Keratinocyte (primary cell): ENCODE results near the gene NAA11. TPM values are rescaled to one million over a fixed set of nuclear protein-coding genes. Genes with fewer than 3 reads are reported as not detected.

Experiments used
- DNase-seq: peaks from one replicate; pipeline ENCODE4 v3.0.0-alpha.2; 2011; ENCODE audit warnings: low read depth, missing footprints, low spot score
- FAIRE-seq: peaks from 2 replicates; lab custom pipeline; 2011; peaks lifted over from hg19 to GRCh38; lab: Jason Lieb, UNC
- H2AFZ ChIP-seq: 2 replicates; pipeline ENCODE4 v1.6.0; 2012; ENCODE audit warnings: low read length, control low read depth, inconsistent platforms; ENCODE audit not compliant: control insufficient read depth
- H3K27ac ChIP-seq: 2 replicates; pipeline ENCODE4 v1.5.1; 2011; ENCODE audit warnings: low read length; ENCODE audit not compliant: control insufficient read depth, insufficient read depth
- H3K27me3 ChIP-seq: 3 replicates; pipeline ENCODE4 v1.6.0; 2011; ENCODE audit warnings: low read length; ENCODE audit not compliant: control insufficient read depth, insufficient read depth; ENCODE audit errors: extremely low read depth
- H3K36me3 ChIP-seq, 2 experiments: 2 replicates in 1 of 2; 3 replicates in 1 of 2; pipeline ENCODE4 v1.5.1; 2011; ENCODE audit warnings: low read length in 2 of 2, mild to moderate bottlenecking in 1 of 2; ENCODE audit not compliant: control insufficient read depth in 2 of 2, insufficient read depth in 2 of 2; ENCODE audit errors: extremely low read depth in 1 of 2
- H3K4me1 ChIP-seq: 3 replicates; pipeline ENCODE4 v1.5.1; 2011; ENCODE audit warnings: low read length; ENCODE audit not compliant: control insufficient read depth, insufficient read depth; ENCODE audit errors: extremely low read depth
- H3K4me2 ChIP-seq: 3 replicates; pipeline ENCODE4 v1.6.0; 2011; ENCODE audit warnings: low read depth, low read length; ENCODE audit not compliant: control insufficient read depth, insufficient read depth; ENCODE audit errors: extremely low read depth
- H3K4me3 ChIP-seq, 3 experiments: fragments of 200-600 bp in 1 of 3; sonication (generic) in 1 of 3; 2 replicates in 2 of 3; 3 replicates in 1 of 3; pipeline ENCODE4 v1.5.1; 2011 to 2016; ENCODE audit warnings: low read length in 3 of 3, mild to moderate bottlenecking in 3 of 3, control low read depth in 2 of 3, inconsistent platforms in 1 of 3, low read depth in 1 of 3, mixed read lengths in 1 of 3, mixed run types in 1 of 3, moderate library complexity in 1 of 3; ENCODE audit not compliant: control insufficient read depth in 2 of 3, insufficient read depth in 2 of 3; ENCODE audit errors: extremely low read depth in 1 of 3
- H3K79me2 ChIP-seq: 2 replicates; pipeline ENCODE4 v1.6.0; 2012; ENCODE audit warnings: low read length; ENCODE audit not compliant: control insufficient read depth, insufficient read depth
- H3K9ac ChIP-seq: 3 replicates; pipeline ENCODE4 v1.6.0; 2011; ENCODE audit warnings: low read length; ENCODE audit not compliant: control insufficient read depth, insufficient read depth; ENCODE audit errors: extremely low read depth
- H3K9me1 ChIP-seq: 3 replicates; pipeline ENCODE4 v1.6.0; 2011; ENCODE audit warnings: low read length; ENCODE audit not compliant: control insufficient read depth, insufficient read depth; ENCODE audit errors: extremely low read depth
- H3K9me3 ChIP-seq: 2 replicates; pipeline ENCODE4 v1.5.1; 2012; ENCODE audit warnings: low read depth, low read length; ENCODE audit not compliant: control insufficient read depth
- H4K20me1 ChIP-seq: 3 replicates; pipeline ENCODE4 v1.6.0; 2011; ENCODE audit warnings: low read length; ENCODE audit not compliant: control insufficient read depth, insufficient read depth; ENCODE audit errors: extremely low read depth
- EZH2 ChIP-seq: IDR thresholded peaks from one replicate; pipeline ENCODE4 v1.6.1; 2012; ENCODE audit warnings: inconsistent platforms, mild to moderate bottlenecking, low read length, moderate library complexity
- dilution Hi-C: fragments of 300-500 bp; cut with MboI; formaldehyde crosslinking; loops from one replicate; pipeline ENCODE4 v1.7.0; 2020; ENCODE audit warnings: low sequenced_read_pairs; ENCODE audit not compliant: extremely low pct_ligation_motif_present
- polyA plus RNA-seq, 5 experiments: library from polyadenylated mRNA; depleted of rRNA in 3 of 5; stranded (reverse) in 3 of 5; stranded (forward) in 1 of 5; unstranded in 1 of 5; fragments of >200 nt; gene quantifications; 1 replicate in 1 of 5; 2 replicates in 3 of 5; 3 replicates in 1 of 5; pipeline versions ENCODE4 v1.2.1 to v1.2.3, GENCODE V29; 2011 to 2012; ENCODE audit warnings: missing spikeins in 2 of 5, low read depth in 1 of 5, low replicate concordance in 1 of 5
- TF ChIP-seq, protein P1 (sequence below), 3 experiments: IDR thresholded peaks in 1 of 3; conservative IDR thresholded peaks in 1 of 3; optimal IDR thresholded peaks in 1 of 3; 2 replicates in 2 of 3; 3 replicates in 1 of 3; pipeline versions ENCODE3 to v1.5.1; 2011; ENCODE audit warnings: low read length in 3 of 3, mild to moderate bottlenecking in 3 of 3, moderate library complexity in 2 of 3, control low read depth in 1 of 3, inconsistent platforms in 1 of 3; ENCODE audit not compliant: insufficient read depth in 2 of 3; ENCODE audit errors: extremely low read depth in 1 of 3

Gene NAA11
- polyA plus RNA-seq, 1 donor (not counting 4 experiments of a cell fraction or from before 2014, with no cell fraction given): not detected

DNA sequence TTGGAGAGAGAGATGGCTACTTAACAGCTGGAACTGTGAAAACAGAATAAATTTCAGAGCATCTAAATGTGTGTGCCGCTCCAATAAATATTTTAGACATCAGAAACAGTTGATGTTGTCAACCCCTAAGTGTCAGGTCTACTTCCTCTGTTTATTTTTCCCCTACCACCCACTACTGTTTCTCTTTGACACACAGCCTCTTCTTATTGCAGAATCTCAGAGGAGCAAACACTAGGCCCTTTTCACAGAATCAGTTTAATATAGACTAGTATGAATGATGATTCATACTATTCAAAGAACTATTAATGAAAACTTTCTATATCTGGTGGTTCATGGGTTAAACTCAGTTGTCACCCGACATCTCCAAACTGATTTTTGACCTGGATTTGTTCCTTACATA, 33.9 kb downstream of the NAA11 start:
- no peaks in the 10 kb centered on the region for H3K4me1 ChIP-seq
- TF ChIP-seq, protein P1, sequence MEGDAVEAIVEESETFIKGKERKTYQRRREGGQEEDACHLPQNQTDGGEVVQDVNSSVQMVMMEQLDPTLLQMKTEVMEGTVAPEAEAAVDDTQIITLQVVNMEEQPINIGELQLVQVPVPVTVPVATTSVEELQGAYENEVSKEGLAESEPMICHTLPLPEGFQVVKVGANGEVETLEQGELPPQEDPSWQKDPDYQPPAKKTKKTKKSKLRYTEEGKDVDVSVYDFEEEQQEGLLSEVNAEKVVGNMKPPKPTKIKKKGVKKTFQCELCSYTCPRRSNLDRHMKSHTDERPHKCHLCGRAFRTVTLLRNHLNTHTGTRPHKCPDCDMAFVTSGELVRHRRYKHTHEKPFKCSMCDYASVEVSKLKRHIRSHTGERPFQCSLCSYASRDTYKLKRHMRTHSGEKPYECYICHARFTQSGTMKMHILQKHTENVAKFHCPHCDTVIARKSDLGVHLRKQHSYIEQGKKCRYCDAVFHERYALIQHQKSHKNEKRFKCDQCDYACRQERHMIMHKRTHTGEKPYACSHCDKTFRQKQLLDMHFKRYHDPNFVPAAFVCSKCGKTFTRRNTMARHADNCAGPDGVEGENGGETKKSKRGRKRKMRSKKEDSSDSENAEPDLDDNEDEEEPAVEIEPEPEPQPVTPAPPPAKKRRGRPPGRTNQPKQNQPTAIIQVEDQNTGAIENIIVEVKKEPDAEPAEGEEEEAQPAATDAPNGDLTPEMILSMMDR (optimal IDR thresholded peaks at IDR 0.05 in 1 of 3, IDR thresholded peaks at IDR 0.05 in 1 of 3, conservative IDR thresholded peaks at IDR 0.05 in 1 of 3; ENCODE audit: extremely low read depth in 1 of 3, insufficient read depth in 2 of 3, low read length in 3 of 3): no peak
- no peak for TF ChIP-seq EZH2
- no peak overlapping the region for H3K9ac ChIP-seq
- H3K27ac ChIP-seq: no peak overlapping the region
- FAIRE-seq (no peak), DNase-seq (no peak)
- no peaks in the 10 kb centered on the region for H3K79me2 ChIP-seq
- H3K36me3 ChIP-seq: no peaks in the 10 kb centered on the region
- dilution Hi-C loops: no loop called here
- H3K4me2 ChIP-seq: no peak overlapping the region
- no peak overlapping the region for H2AFZ ChIP-seq
- no peaks in the 10 kb centered on the region for H3K27me3 ChIP-seq
- H4K20me1 ChIP-seq: no peaks in the 10 kb centered on the region
- H3K9me1 ChIP-seq: no peaks in the 10 kb centered on the region
- no peaks in the 10 kb centered on the region for H3K9me3 ChIP-seq
- H3K4me3 ChIP-seq: no peak overlapping the region

GRCh38 chr4:79290376-79290775, 35.5 kb downstream of the NAA11 start:
- DNase-seq (no peak), FAIRE-seq (no peak)
- H3K4me2 ChIP-seq: no peak overlapping the region
- TF ChIP-seq, protein P1 (optimal IDR thresholded peaks at IDR 0.05 in 1 of 3, IDR thresholded peaks at IDR 0.05 in 1 of 3, conservative IDR thresholded peaks at IDR 0.05 in 1 of 3; ENCODE audit: extremely low read depth in 1 of 3, insufficient read depth in 2 of 3, low read length in 3 of 3): no peak
- no peak for TF ChIP-seq EZH2
- H3K9me3 ChIP-seq: no peaks in the 10 kb centered on the region
- no peak overlapping the region for H3K27ac ChIP-seq
- H3K4me3 ChIP-seq: no peak overlapping the region
- H3K36me3 ChIP-seq: no peaks in the 10 kb centered on the region
- H2AFZ ChIP-seq: no peak overlapping the region
- H3K27me3 ChIP-seq: no peaks in the 10 kb centered on the region
- H3K79me2 ChIP-seq: no peaks in the 10 kb centered on the region
- no peaks in the 10 kb centered on the region for H3K9me1 ChIP-seq
- H3K4me1 ChIP-seq: no peaks in the 10 kb centered on the region
- H3K9ac ChIP-seq: no peak overlapping the region
- dilution Hi-C loops: no loop called here
- no peaks in the 10 kb centered on the region for H4K20me1 ChIP-seq
